ENCODE data around the gene CFAP45. TPM values are rescaled to one million over a fixed set of nuclear protein-coding genes. Genes with fewer than 3 reads are reported as not detected.

Gene CFAP45
- total RNA-seq, 2 experiments from 2014 or later: 1.0 to 1.3 TPM

GRCh38 chr1:159918352-159919200, 18.6 kb upstream of the CFAP45 start:
- Mint-ChIP-seq H3K27ac (peak overlapping the region; percentile 33), H3K4me3 (no peak overlapping the region), H3K36me3 (ENCODE audit: low read depth) (peaks cover 81% of the 10 kb centered on the region), H3K9me3 (no peaks in the 10 kb centered on the region), H3K27me3 (no peaks in the 10 kb centered on the region), H3K4me1 (peaks cover 71% of the 10 kb centered on the region)
- ChIA-PET POLR2A (no interaction called here), CTCF (no interaction called here)
- DNase-seq: no peak

- Mint-ChIP-seq H3K27me3 (no peaks in the 10 kb centered on the region), H3K27ac (peak overlapping the region; percentile 67), H3K4me3 (no peak overlapping the region), H3K4me1 (peaks cover 78% of the 10 kb centered on the region), H3K36me3 (ENCODE audit: low read depth) (peaks cover 74% of the 10 kb centered on the region), H3K9me3 (no peaks in the 10 kb centered on the region)
- DNase-seq: no peak
- ChIA-PET POLR2A (interaction anchor here (2.7 kb wide), 1 partner anchor 7 kb away, joined by 26 read pairs; the partner anchor contains the start of gene TAGLN2), CTCF (no interaction called here)
Measured at GRCh38 chr1:159917533-159918351, 17.8 kb upstream of the CFAP45 start.

GRCh38 chr1:159916242-159917051, 16.5 kb upstream of the CFAP45 start:
- DNase-seq: no peak
- Mint-ChIP-seq H3K36me3 (ENCODE audit: low read depth) (peaks cover 70% of the 10 kb centered on the region), H3K27me3 (no peaks in the 10 kb centered on the region), H3K27ac (no peak overlapping the region), H3K9me3 (no peaks in the 10 kb centered on the region), H3K4me3 (no peak overlapping the region), H3K4me1 (peaks cover 80% of the 10 kb centered on the region)
- ChIA-PET POLR2A (interaction anchor here (1.8 to 2.7 kb wide), 2 partner anchors 9 to 16 kb away, joined by 4 to 26 read pairs; partner anchors contain the start of gene TAGLN2), CTCF (interaction anchor here (1.4 kb wide), 1 partner anchor 9 kb away, joined by 4 read pairs; the partner anchor contains the start of gene TAGLN2)

- peaks cover 80% of the 10 kb centered on the region for H3K4me1 Mint-ChIP-seq
- H3K9me3 Mint-ChIP-seq: no peaks in the 10 kb centered on the region
- POLR2A ChIA-PET: interaction anchor here (1.3 to 2.7 kb wide), 3 partner anchors 9 to 15 kb away, joined by 3 to 26 read pairs (median 4); partner anchors contain the start of gene TAGLN2
Measured at GRCh38 chr1:159915571-159916241, 15.7 kb upstream of the CFAP45 start.

GRCh38 chr1:159914252-159915018, 14.5 kb upstream of the CFAP45 start:
- Mint-ChIP-seq H3K9me3 (no peaks in the 10 kb centered on the region), H3K27me3 (no peaks in the 10 kb centered on the region), H3K4me3 (no peak overlapping the region), H3K36me3 (ENCODE audit: low read depth) (peaks cover 50% of the 10 kb centered on the region), H3K4me1 (peaks cover 80% of the 10 kb centered on the region), H3K27ac (no peak overlapping the region)
- no peak for DNase-seq
- CTCF ChIA-PET: no interaction called here
- POLR2A ChIA-PET: interaction anchor here (1.3 to 2.7 kb wide), 3 partner anchors 11 to 21 kb away, joined by 3 to 26 read pairs (median 3); partner anchors contain the start of gene TAGLN2

More at GRCh38 chr1:159915571-159916241, 15.7 kb upstream of the CFAP45 start:
- Mint-ChIP-seq H3K27ac (peak overlapping the region; percentile 36), H3K27me3 (no peaks in the 10 kb centered on the region), H3K4me3 (no peak overlapping the region), H3K36me3 (ENCODE audit: low read depth) (peaks cover 62% of the 10 kb centered on the region)
- CTCF ChIA-PET: interaction anchor here (1.4 kb wide), 1 partner anchor 9 kb away, joined by 4 read pairs; the partner anchor contains the start of gene TAGLN2
- DNase-seq: no peak

GRCh38 chr1:159913451-159914192, 13.7 kb upstream of the CFAP45 start:
- CTCF ChIA-PET: no interaction called here
- H3K27ac Mint-ChIP-seq: peak overlapping the region; percentile 78
- H3K4me3 Mint-ChIP-seq: no peak overlapping the region
- H3K9me3 Mint-ChIP-seq: no peaks in the 10 kb centered on the region
- POLR2A ChIA-PET: interaction anchor here (1.3 kb wide), 1 partner anchor 21 kb away, joined by 3 read pairs; no protein-coding TSS in a partner anchor
- H3K36me3 Mint-ChIP-seq (ENCODE audit: low read depth): peaks cover 42% of the 10 kb centered on the region
- no peaks in the 10 kb centered on the region for H3K27me3 Mint-ChIP-seq
- no peak for DNase-seq
- peaks cover 76% of the 10 kb centered on the region for H3K4me1 Mint-ChIP-seq

GRCh38 chr1:159911326-159912070, 11.5 kb upstream of the CFAP45 start:
- Mint-ChIP-seq H3K4me1 (peaks cover 64% of the 10 kb centered on the region), H3K27ac (peak overlapping the region; percentile 78), H3K4me3 (peak overlapping the region; percentile 1), H3K9me3 (no peaks in the 10 kb centered on the region), H3K36me3 (ENCODE audit: low read depth) (peaks cover 25% of the 10 kb centered on the region), H3K27me3 (no peaks in the 10 kb centered on the region)
- CTCF ChIA-PET: interaction anchor here (1.0 to 1.3 kb wide), 2 partner anchors 14 to 95 kb away, joined by 3 read pairs; partner anchors contain the start of gene TAGLN2
- POLR2A ChIA-PET: interaction anchor here (0.9 to 1.0 kb wide), 3 partner anchors 15 to 835 kb away, joined by 3 read pairs; partner anchors contain the start of genes AIM2 and DCAF8
- DNase-seq: peak; percentile 38

- no peaks in the 10 kb centered on the region for H3K9me3 Mint-ChIP-seq
- peaks cover 46% of the 10 kb centered on the region for H3K4me1 Mint-ChIP-seq
- H3K27me3 Mint-ChIP-seq: no peaks in the 10 kb centered on the region
- H3K36me3 Mint-ChIP-seq (ENCODE audit: low read depth): peaks cover 3% of the 10 kb centered on the region
- no peak overlapping the region for H3K27ac Mint-ChIP-seq
- no peak for DNase-seq
- H3K4me3 Mint-ChIP-seq: no peak overlapping the region
- ChIA-PET CTCF (interaction anchor here (1.4 kb wide), 1 partner anchor 15 kb away, joined by 4 read pairs; no protein-coding TSS in a partner anchor), POLR2A (interaction anchor here (1.2 to 1.5 kb wide), 2 partner anchors 15 to 17 kb away, joined by 5 to 8 read pairs; partner anchors contain the start of gene TAGLN2)
Measured at GRCh38 chr1:159908031-159908940, 8.3 kb upstream of the CFAP45 start.

- Mint-ChIP-seq H3K4me3 (no peak overlapping the region), H3K9me3 (no peaks in the 10 kb centered on the region), H3K4me1 (peaks cover 33% of the 10 kb centered on the region), H3K27me3 (no peaks in the 10 kb centered on the region), H3K36me3 (ENCODE audit: low read depth) (no peaks in the 10 kb centered on the region), H3K27ac (no peak overlapping the region)
- ChIA-PET CTCF (interaction anchor here (0.7 to 1.3 kb wide), 2 partner anchors 16 to 100 kb away, joined by 3 read pairs; no protein-coding TSS in a partner anchor), POLR2A (no interaction called here)
- DNase-seq: no peak
Measured at GRCh38 chr1:159906960-159907359, 7.0 kb upstream of the CFAP45 start.

All from activated CD4-positive, alpha-beta memory T cell treated with anti-CD3 and anti-CD28 coated beads, Interleukin-2, amount 10 ng/mL, durations not matched to agents 7 days and 5 days (primary cell).